ENCODE measurements around the gene OPTN. TPM values are rescaled to one million over a fixed set of nuclear protein-coding genes. Genes with fewer than 3 reads are reported as not detected.
"Not testable (repeated sequence)": the region's sequence is repeated elsewhere in the genome, so short reads cannot be mapped to it uniquely, and the experiment has no call there.

Gene OPTN
- total RNA-seq, 4 donors from 2014 or later = 64.4 to 93.6 (median 79.6) TPM

- no peak overlapping the region for H3K27ac ChIP-seq (replicated peaks in 1 of 4)
- H3K36me3 ChIP-seq = no peaks in the 10 kb centered on the region
- intact Hi-C loops (cut with DNase I) = no loop called here
- H3K4me1 ChIP-seq = no peaks in the 10 kb centered on the region
- H3K4me3 ChIP-seq = no peak overlapping the region
- no peak for DNase-seq (ENCODE audit: extremely low spot score)
- no peaks in the 10 kb centered on the region for H3K27me3 ChIP-seq
- H3K9me3 ChIP-seq = peaks cover 0 to 51% (median 46%) of the 10 kb centered on the region in 4 donors
- TF ChIP-seq POLR2A (IDR thresholded peaks at IDR 0.05; ENCODE audit: low read depth) = no peak
- TF ChIP-seq POLR2AphosphoS5 (IDR thresholded peaks at IDR 0.05) = no peak
- no peak for TF ChIP-seq CTCF (IDR thresholded peaks at IDR 0.05)
- TF ChIP-seq EP300 (IDR thresholded peaks at IDR 0.05) = no peak
- whole genome bisulfite sequencing = 87% methylated on average over 7 of the region's 7 CpGs
Measured at GRCh38 chr10:13080643-13081042, 19.3 kb upstream of the OPTN start.

- H3K4me1 ChIP-seq; intact Hi-C loops (cut with DNase I); H3K4me3 ChIP-seq; DNase-seq (ENCODE audit: extremely low spot score); H3K27me3 ChIP-seq; H3K36me3 ChIP-seq; H3K27ac ChIP-seq (replicated peaks in 1 of 4): not testable (repeated sequence)
- WGBS = 90% methylated on average over 3 of the region's 3 CpGs
- peaks cover 0 to 51% (median 44%) of the 10 kb centered on the region in 4 donors for H3K9me3 ChIP-seq
Measured at GRCh38 chr10:13083700-13084099, 16.3 kb upstream of the OPTN start.

DNA sequence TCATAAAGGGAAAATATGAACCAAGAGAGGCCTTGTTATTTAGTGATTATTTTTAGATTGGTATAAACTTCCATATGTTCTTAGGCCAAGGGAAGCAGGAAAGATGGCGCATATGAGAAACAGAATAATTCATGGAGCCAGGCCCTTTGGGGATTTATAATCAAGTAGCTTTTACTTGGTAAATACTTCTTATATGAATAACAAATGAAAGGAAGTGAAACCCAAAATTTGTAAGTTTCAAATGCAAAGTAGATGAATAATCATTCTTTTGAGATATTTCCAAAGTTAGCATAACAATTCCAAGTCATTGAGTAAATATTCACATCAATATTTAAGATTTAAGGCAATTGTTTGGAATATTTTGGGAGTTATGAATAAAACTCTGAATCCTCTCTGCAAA lies 13.9 kb upstream of the OPTN start:
- Histone ChIP-seq H3K4me3 (no peak overlapping the region), H3K4me1 (peaks cover 0 to 9% (median 1%) of the 10 kb centered on the region in 4 donors), H3K27ac (replicated peaks in 1 of 4) (no peak overlapping the region), H3K9me3 (peaks cover 0 to 32% (median 27%) of the 10 kb centered on the region in 4 donors), H3K36me3 (no peaks in the 10 kb centered on the region), H3K27me3 (no peaks in the 10 kb centered on the region)
- 98% methylated on average over 1 of the region's 1 CpG for WGBS
- DNase-seq (ENCODE audit: extremely low spot score) = no peak
- no peak for TF ChIP-seq EP300 (IDR thresholded peaks at IDR 0.05)
- no peak for TF ChIP-seq CTCF (IDR thresholded peaks at IDR 0.05)
- TF ChIP-seq POLR2A (IDR thresholded peaks at IDR 0.05; ENCODE audit: low read depth) = no peak
- TF ChIP-seq POLR2AphosphoS5 (IDR thresholded peaks at IDR 0.05) = no peak
- intact Hi-C loops (cut with DNase I) = no loop called here

GRCh38 chr10:13087601-13087985 lies 12.4 kb upstream of the OPTN start:
- Histone ChIP-seq H3K9me3 (peaks cover 0 to 28% (median 24%) of the 10 kb centered on the region in 4 donors), H3K36me3 (no peaks in the 10 kb centered on the region), H3K27me3 (no peaks in the 10 kb centered on the region), H3K4me1 (peaks cover 4 to 9% (median 6%) of the 10 kb centered on the region in 4 donors), H3K27ac (replicated peaks in 1 of 4) (no peak overlapping the region), H3K4me3 (no peak overlapping the region)
- WGBS = 91% methylated on average over 4 of the region's 4 CpGs
- no peak for TF ChIP-seq POLR2AphosphoS5 (IDR thresholded peaks at IDR 0.05)
- TF ChIP-seq EP300 (IDR thresholded peaks at IDR 0.05) = no peak
- no peak for TF ChIP-seq POLR2A (IDR thresholded peaks at IDR 0.05; ENCODE audit: low read depth)
- no peak for TF ChIP-seq CTCF (IDR thresholded peaks at IDR 0.05)
- DNase-seq (ENCODE audit: extremely low spot score) = no peak
- intact Hi-C loops (cut with DNase I) = no loop called here

DNA sequence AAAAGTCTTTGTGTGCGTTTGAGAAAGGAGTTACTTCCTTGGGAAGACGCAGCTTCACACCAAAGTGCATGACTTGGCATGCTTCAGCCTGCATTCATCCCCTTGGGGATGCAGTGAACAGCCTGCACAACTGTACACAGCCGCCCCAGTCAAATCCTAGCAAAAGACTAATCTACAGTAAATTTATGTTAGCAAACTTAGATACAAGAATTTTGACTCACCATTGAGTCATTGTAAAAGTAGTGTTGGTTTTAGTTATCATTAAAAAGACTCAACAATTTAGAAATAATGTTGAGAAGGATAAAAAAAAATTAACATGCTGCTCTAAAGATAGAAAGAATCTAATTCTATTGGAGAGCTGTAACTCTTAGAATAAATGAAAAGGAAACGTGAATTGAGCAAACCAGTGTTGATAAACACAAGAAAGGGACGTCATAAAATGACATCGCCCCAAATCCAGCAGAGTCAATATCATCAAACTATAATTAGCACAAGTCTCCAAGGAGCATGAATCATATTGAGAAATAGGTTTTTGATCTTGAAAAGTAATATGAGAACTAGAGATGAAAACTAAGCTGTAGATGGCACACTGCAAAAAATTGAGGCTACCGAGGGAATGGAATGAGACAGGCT lies 11.9 kb upstream of the OPTN start:
- Histone ChIP-seq H3K27me3 (no peaks in the 10 kb centered on the region), H3K36me3 (no peaks in the 10 kb centered on the region), H3K4me1 (peaks cover 4 to 9% (median 6%) of the 10 kb centered on the region in 4 donors), H3K27ac (replicated peaks in 1 of 4) (no peak overlapping the region), H3K9me3 (peaks cover 0 to 23% (median 19%) of the 10 kb centered on the region in 4 donors), H3K4me3 (no peak overlapping the region)
- intact Hi-C loops (cut with DNase I) = no loop called here
- WGBS = 50% methylated on average over 7 of the region's 7 CpGs
- DNase-seq (ENCODE audit: extremely low spot score) = no peak
- TF ChIP-seq CTCF (IDR thresholded peaks at IDR 0.05) (no peak), EP300 (IDR thresholded peaks at IDR 0.05) (no peak), POLR2A (IDR thresholded peaks at IDR 0.05; ENCODE audit: low read depth) (no peak), POLR2AphosphoS5 (IDR thresholded peaks at IDR 0.05) (no peak)

Data from esophagus muscularis mucosa (tissue), 4 donors.